Ishikawa (cell line): ENCODE results near the gene SSTR3.

Experiments
- CEBPB ChIP-seq: IDR thresholded peaks from 2 replicates; pipeline ENCODE4 v1.6.1; 2012
- EP300 ChIP-seq: IDR thresholded peaks from 2 replicates; pipeline ENCODE4 v1.6.1; 2012; ENCODE audit warnings: borderline replicate concordance
- YY1 ChIP-seq: IDR thresholded peaks from 2 replicates; pipeline ENCODE4 v1.6.1; 2012; ENCODE audit warnings: low read depth
- TF ChIP-seq, protein P1 (sequence below): IDR thresholded peaks from 2 replicates; pipeline ENCODE4 v1.6.1; 2012; ENCODE audit warnings: low read depth, mild to moderate bottlenecking
- TF ChIP-seq, protein P2 (sequence below): IDR thresholded peaks from 2 replicates; pipeline ENCODE4 v1.6.1; 2012
- TF ChIP-seq, protein P3 (sequence below): IDR thresholded peaks from 2 replicates; pipeline ENCODE4 v1.6.1; 2012

DNA sequence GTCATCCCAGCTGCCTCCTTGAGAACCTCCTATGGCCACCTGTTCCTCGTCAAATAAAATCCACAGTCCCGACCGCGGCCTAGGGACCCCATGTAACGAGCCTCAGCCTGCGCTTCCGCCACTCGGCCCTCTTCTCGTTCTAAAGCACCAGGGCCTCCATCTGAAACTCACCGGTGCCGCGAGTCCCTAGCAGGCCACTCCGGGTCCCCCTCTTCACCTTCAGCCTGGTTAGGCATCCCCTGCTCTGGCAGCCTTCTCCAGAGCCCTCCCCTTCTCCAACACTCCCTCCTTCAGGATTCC is 2.4 kb upstream of the SSTR3 start:
- no peak for TF ChIP-seq EP300
- TF ChIP-seq, protein P1, sequence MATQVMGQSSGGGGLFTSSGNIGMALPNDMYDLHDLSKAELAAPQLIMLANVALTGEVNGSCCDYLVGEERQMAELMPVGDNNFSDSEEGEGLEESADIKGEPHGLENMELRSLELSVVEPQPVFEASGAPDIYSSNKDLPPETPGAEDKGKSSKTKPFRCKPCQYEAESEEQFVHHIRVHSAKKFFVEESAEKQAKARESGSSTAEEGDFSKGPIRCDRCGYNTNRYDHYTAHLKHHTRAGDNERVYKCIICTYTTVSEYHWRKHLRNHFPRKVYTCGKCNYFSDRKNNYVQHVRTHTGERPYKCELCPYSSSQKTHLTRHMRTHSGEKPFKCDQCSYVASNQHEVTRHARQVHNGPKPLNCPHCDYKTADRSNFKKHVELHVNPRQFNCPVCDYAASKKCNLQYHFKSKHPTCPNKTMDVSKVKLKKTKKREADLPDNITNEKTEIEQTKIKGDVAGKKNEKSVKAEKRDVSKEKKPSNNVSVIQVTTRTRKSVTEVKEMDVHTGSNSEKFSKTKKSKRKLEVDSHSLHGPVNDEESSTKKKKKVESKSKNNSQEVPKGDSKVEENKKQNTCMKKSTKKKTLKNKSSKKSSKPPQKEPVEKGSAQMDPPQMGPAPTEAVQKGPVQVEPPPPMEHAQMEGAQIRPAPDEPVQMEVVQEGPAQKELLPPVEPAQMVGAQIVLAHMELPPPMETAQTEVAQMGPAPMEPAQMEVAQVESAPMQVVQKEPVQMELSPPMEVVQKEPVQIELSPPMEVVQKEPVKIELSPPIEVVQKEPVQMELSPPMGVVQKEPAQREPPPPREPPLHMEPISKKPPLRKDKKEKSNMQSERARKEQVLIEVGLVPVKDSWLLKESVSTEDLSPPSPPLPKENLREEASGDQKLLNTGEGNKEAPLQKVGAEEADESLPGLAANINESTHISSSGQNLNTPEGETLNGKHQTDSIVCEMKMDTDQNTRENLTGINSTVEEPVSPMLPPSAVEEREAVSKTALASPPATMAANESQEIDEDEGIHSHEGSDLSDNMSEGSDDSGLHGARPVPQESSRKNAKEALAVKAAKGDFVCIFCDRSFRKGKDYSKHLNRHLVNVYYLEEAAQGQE, result no peak
- no peak for TF ChIP-seq CEBPB
- TF ChIP-seq, protein P2, sequence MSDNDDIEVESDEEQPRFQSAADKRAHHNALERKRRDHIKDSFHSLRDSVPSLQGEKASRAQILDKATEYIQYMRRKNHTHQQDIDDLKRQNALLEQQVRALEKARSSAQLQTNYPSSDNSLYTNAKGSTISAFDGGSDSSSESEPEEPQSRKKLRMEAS, result no peak
- TF ChIP-seq YY1, result no peak
- TF ChIP-seq, protein P3, sequence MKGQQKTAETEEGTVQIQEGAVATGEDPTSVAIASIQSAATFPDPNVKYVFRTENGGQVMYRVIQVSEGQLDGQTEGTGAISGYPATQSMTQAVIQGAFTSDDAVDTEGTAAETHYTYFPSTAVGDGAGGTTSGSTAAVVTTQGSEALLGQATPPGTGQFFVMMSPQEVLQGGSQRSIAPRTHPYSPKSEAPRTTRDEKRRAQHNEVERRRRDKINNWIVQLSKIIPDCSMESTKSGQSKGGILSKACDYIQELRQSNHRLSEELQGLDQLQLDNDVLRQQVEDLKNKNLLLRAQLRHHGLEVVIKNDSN, result no peak
